Vagina (tissue), 2 donors: ENCODE measurements around the gene NHERF2. TPM values are rescaled to one million over a fixed set of nuclear protein-coding genes. Genes with fewer than 3 reads are reported as not detected.

Experiments used
- DNase-seq, 2 donors: peaks; one replicate each; pipeline ENCODE4 v3.0.0-alpha.2; 2017; ENCODE audit errors: extremely low spot score in 2 of 2
- H3K27ac ChIP-seq: fragments of 200-600 bp; sonication (generic); one replicate; pipeline ENCODE4 v1.5.1; 2019
- H3K27me3 ChIP-seq: fragments of 200-600 bp; sonication (generic); one replicate; pipeline ENCODE4 v1.5.1; 2019
- H3K36me3 ChIP-seq, 2 donors: fragments of 200-600 bp; sonication (generic); one replicate each; pipeline ENCODE4 v1.5.1; 2017 to 2019
- H3K4me1 ChIP-seq: fragments of 200-600 bp; sonication (generic); one replicate; pipeline ENCODE4 v1.5.1; 2019
- H3K4me3 ChIP-seq, 2 donors: fragments of 200-600 bp; sonication (generic); 1 replicate in 1 of 2; 2 replicates in 1 of 2; pipeline ENCODE4 v1.5.1; 2016 to 2019
- H3K9me3 ChIP-seq: fragments of 200-600 bp; sonication (generic); one replicate; pipeline ENCODE4 v1.5.1; 2019
- POLR2A ChIP-seq, 2 donors: fragments of 450-650 bp; IDR thresholded peaks; one replicate each; pipeline ENCODE4 v1.6.1; 2017; ENCODE audit warnings: antibody characterized with exemption in 2 of 2, mild to moderate bottlenecking in 2 of 2, moderate library complexity in 2 of 2
- POLR2AphosphoS5 ChIP-seq, 2 donors: sonication (generic); formaldehyde crosslinking; IDR thresholded peaks; one replicate each; pipeline ENCODE4 v1.9.0; 2017; ENCODE audit warnings: antibody characterized with exemption in 2 of 2, mild to moderate bottlenecking in 2 of 2, low read depth in 1 of 2; ENCODE audit not compliant: insufficient read depth in 1 of 2
- intact Hi-C: fragments of 100-400 bp; cut with DNase I; formaldehyde crosslinking; loops from one replicate; pipeline ENCODE4 v1.15.1; 2023
- total RNA-seq: library from RNA; depleted of rRNA; stranded (reverse); fragments of >200 nt; gene quantifications from one replicate; pipeline ENCODE4 v1.2.3, GENCODE V29; 2016
- TF ChIP-seq, protein P1 (sequence below), 3 experiments: fragments of 450-650 bp in 2 of 3; fragments of 200-600 bp in 1 of 3; sonication (generic) in 1 of 3; IDR thresholded peaks; one replicate each; pipeline ENCODE4 v1.5.1; 2017 to 2019; ENCODE audit warnings: antibody characterized with exemption in 3 of 3, mild to moderate bottlenecking in 2 of 3, moderate library complexity in 2 of 3

Gene NHERF2
- total RNA-seq, 1 donor from 2014 or later: 44.7 TPM

DNA sequence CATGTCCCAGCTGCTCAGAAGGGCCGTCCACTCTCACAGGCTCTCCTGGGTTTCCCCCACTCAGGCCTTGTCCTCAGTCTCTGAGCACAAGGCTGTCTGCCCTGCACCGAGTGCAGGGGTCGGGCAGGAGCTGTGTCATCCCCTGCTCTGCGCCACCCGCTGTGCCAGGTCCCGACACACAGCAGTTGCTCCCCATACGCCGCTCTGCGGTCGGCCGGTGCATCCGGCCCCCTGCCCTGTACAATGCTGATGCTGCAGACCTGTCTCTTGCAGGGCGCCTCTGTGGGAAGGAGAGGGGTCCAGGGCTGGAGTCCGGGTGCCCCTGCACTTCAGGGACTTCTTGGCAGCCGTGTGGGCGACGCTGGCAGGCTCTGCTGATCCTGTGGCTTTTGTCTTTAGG lies 27.2 kb downstream of the NHERF2 start:
- DNase-seq: no peak
- Histone ChIP-seq H3K36me3 (peaks cover 0 to 47% of the 10 kb centered on the region in 2 donors), H3K4me1 (peaks cover 11% of the 10 kb centered on the region), H3K9me3 (no peaks in the 10 kb centered on the region), H3K4me3 (no peak overlapping the region), H3K27ac (no peak overlapping the region), H3K27me3 (no peaks in the 10 kb centered on the region)
- no peak for TF ChIP-seq POLR2A (IDR thresholded peaks at IDR 0.05)
- no peak for TF ChIP-seq POLR2AphosphoS5 (IDR thresholded peaks at IDR 0.05; ENCODE audit: insufficient read depth in 1 of 2, low read depth in 1 of 2)
- intact Hi-C loops: no loop called here

DNA sequence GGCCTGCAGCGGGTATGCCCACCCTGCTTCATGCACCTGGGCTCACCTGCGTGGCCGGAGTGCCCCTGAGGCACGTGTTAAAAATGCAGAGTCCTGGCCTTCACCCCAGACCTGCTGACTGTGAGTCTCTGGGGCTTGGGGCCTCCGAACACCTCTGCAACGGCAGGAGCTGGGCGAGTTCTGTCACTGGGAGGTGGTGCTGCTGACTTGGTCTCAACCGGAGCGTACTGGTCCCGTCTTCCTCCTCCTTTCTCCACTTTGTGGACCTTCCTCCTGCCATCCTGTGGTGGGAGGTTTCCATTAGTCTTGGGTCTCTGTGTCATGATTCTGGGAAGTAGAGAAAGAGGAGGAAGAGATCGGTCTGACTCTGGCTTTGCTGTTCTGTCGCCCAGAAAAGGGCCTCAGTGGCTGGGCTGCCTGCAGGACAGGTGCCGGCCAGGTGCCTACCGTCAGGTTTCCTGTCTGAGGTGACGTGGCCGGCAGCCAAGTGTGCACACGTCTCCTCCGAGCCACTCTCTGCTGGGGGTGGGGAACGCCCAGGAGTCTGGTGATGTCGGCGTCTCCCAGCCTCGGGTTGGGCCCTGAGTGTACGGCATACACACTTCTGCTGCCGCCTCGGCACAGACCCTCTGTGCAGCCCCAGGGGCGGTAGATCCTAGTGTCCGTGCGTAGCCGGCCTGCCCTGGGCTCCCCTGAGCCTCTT lies 28.0 kb downstream of the NHERF2 start:
- Histone ChIP-seq H3K27ac (no peak overlapping the region), H3K4me3 (no peak overlapping the region), H3K36me3 (peaks cover 0 to 49% of the 10 kb centered on the region in 2 donors), H3K27me3 (no peaks in the 10 kb centered on the region), H3K9me3 (no peaks in the 10 kb centered on the region), H3K4me1 (peaks cover 3% of the 10 kb centered on the region)
- intact Hi-C loops: no loop called here
- TF ChIP-seq POLR2AphosphoS5 (IDR thresholded peaks at IDR 0.05; ENCODE audit: insufficient read depth in 1 of 2, low read depth in 1 of 2) (no peak), POLR2A (IDR thresholded peaks at IDR 0.05) (no peak)
- TF ChIP-seq, protein P1, sequence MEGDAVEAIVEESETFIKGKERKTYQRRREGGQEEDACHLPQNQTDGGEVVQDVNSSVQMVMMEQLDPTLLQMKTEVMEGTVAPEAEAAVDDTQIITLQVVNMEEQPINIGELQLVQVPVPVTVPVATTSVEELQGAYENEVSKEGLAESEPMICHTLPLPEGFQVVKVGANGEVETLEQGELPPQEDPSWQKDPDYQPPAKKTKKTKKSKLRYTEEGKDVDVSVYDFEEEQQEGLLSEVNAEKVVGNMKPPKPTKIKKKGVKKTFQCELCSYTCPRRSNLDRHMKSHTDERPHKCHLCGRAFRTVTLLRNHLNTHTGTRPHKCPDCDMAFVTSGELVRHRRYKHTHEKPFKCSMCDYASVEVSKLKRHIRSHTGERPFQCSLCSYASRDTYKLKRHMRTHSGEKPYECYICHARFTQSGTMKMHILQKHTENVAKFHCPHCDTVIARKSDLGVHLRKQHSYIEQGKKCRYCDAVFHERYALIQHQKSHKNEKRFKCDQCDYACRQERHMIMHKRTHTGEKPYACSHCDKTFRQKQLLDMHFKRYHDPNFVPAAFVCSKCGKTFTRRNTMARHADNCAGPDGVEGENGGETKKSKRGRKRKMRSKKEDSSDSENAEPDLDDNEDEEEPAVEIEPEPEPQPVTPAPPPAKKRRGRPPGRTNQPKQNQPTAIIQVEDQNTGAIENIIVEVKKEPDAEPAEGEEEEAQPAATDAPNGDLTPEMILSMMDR (IDR thresholded peaks at IDR 0.05): no peak
- no peak for DNase-seq

- TF ChIP-seq, protein P1 (IDR thresholded peaks at IDR 0.05): no peak
- TF ChIP-seq POLR2AphosphoS5 (IDR thresholded peaks at IDR 0.05; ENCODE audit: insufficient read depth in 1 of 2, low read depth in 1 of 2): no peak
- no peak for TF ChIP-seq POLR2A (IDR thresholded peaks at IDR 0.05)
- H3K36me3 ChIP-seq: peaks cover 0 to 48% of the 10 kb centered on the region in 2 donors
- H3K4me3 ChIP-seq: no peak overlapping the region
- no peak overlapping the region for H3K27ac ChIP-seq
- no peak for DNase-seq
- no peaks in the 10 kb centered on the region for H3K27me3 ChIP-seq
- intact Hi-C loops: no loop called here
- H3K4me1 ChIP-seq: no peaks in the 10 kb centered on the region
- no peaks in the 10 kb centered on the region for H3K9me3 ChIP-seq
Measured at GRCh38 chr16:2056077-2056476, 29.4 kb downstream of the NHERF2 start.

GRCh38 chr16:2056681-2057407 lies 30.1 kb downstream of the NHERF2 start:
- H3K4me1 ChIP-seq: no peaks in the 10 kb centered on the region
- H3K4me3 ChIP-seq: no peak overlapping the region
- no peaks in the 10 kb centered on the region for H3K27me3 ChIP-seq
- no peak overlapping the region for H3K27ac ChIP-seq
- no peak for DNase-seq
- peaks cover 0 to 50% of the 10 kb centered on the region in 2 donors for H3K36me3 ChIP-seq
- intact Hi-C loops: no loop called here
- TF ChIP-seq POLR2A (IDR thresholded peaks at IDR 0.05) (no peak), POLR2AphosphoS5 (IDR thresholded peaks at IDR 0.05; ENCODE audit: insufficient read depth in 1 of 2, low read depth in 1 of 2) (no peak)
- TF ChIP-seq, protein P1 (IDR thresholded peaks at IDR 0.05): peak in 1 of 3 experiments; percentile 25
- no peaks in the 10 kb centered on the region for H3K9me3 ChIP-seq

GRCh38 chr16:2057438-2057837 lies 30.7 kb downstream of the NHERF2 start:
- TF ChIP-seq POLR2AphosphoS5 (IDR thresholded peaks at IDR 0.05; ENCODE audit: insufficient read depth in 1 of 2, low read depth in 1 of 2): no peak
- TF ChIP-seq, protein P1 (IDR thresholded peaks at IDR 0.05): no peak
- no peak for TF ChIP-seq POLR2A (IDR thresholded peaks at IDR 0.05)
- Histone ChIP-seq H3K36me3 (peaks cover 0 to 56% of the 10 kb centered on the region in 2 donors), H3K9me3 (no peaks in the 10 kb centered on the region), H3K27me3 (no peaks in the 10 kb centered on the region), H3K27ac (no peak overlapping the region), H3K4me3 (no peak overlapping the region), H3K4me1 (no peaks in the 10 kb centered on the region)
- intact Hi-C loops: no loop called here
- DNase-seq: no peak
